ENCODE results near the gene EXOC3L4. TPM values are rescaled to one million over a fixed set of nuclear protein-coding genes. Genes with fewer than 3 reads are reported as not detected.

EXOC3L4 gene
- total and polyA plus RNA-seq, 2 experiments from 2014 or later, result not detected

DNA sequence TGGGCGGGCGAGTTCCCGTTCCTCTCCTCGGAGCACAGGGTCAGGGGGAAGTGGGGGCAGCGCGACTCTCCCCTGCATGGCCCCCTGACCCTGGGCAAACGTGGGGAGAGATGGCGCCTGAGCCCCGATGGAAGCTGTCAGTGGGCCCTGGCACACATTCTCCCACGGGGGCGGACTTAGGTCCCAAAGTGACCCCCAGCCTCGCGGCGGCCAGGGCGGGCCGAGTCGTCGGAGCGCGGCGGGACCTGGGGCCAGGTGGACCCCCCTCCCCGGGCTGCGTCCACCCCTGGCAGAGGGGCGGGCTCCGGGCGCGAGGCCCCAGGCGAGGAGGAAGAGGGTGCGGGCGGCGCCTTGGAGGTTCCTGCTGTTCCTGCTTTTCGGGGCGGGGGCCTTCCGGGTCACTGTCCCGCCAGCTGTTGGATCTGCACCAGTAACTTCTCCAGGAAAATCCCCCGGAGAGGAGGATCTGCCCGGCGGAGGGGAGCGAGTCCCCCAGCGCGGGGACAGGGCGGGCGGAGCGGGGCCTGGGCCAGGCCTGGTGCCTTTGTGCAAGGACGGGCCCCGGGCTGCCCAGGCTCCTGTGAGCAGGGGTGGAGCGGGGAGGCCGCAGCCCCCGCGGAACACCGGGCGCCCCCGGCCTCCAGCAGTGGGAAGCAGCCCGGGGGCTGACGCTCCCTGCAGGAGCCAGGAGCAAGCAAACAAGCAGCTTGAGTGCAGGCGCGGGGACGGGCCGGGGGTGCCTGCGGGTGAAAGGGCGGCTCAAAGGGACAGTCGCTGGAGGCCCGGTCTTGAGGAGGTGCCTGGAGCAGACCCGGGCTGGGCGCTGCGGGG, 44.0 kb downstream of the EXOC3L4 start:
- H2AFZ ChIP-seq, result no peak overlapping the region
- no peak overlapping the region for H3K9ac ChIP-seq
- in situ Hi-C loops (cut with MboI), result no loop called here

DNA sequence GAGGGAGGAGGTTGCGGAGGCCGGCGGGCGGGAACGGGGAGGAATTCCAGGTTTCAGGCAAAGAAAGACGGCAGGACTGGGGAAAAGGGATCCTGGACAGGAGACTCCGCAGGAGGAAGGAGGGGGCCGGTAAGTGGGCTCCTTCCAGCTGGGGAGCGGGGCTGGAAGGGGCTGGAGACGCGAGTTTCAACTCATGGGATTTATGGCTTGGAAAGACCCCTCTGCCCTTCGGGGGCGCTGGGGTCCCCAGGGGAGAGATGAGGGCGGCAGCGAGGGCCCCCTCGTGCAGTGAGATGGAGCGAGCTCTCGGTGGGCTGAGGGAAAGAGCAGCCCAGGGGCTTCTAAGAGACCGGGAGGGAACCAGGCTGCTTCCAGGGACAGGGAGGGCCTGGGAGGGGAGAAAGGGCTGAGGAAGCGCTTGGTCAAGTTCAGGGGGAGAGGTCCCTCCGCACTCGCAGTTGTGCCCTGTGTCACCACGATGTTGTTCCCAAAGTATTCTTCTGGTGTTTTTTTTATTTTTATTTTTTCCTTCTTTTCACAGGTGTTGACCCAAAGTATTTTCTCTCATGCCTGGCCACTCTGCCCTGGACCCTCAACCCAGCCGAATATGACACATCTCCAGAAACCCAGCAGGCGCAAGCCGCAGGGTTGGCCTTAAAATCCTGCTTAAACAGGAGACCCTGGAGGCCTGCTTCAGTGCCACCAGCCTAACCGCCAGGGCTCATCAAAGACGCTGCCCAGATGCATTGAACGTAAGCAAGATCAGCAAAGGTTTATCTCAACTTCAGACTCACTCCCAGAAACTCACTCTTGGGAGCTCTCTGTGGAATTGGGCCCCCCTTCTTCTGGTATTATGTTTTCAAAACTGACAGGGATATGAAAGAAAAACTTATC, 44.9 kb downstream of the EXOC3L4 start:
- Histone ChIP-seq H3K9ac (no peak overlapping the region), H3K27ac (no peak overlapping the region), H3K27me3 (replicated peaks; ENCODE audit: insufficient read depth) (no peaks in the 10 kb centered on the region), H2AFZ (no peak overlapping the region), H4K20me1 (ENCODE audit: insufficient read depth) (no peaks in the 10 kb centered on the region), H3K79me2 (ENCODE audit: insufficient read depth) (no peaks in the 10 kb centered on the region), H3K9me2 (ENCODE audit: insufficient read depth) (no peaks in the 10 kb centered on the region), H3K4me2 (ENCODE audit: unreplicated experiment) (no peak overlapping the region), H3K36me3 (ENCODE audit: low read depth) (no peaks in the 10 kb centered on the region), H3K9me3 (ENCODE audit: low read depth) (no peaks in the 10 kb centered on the region), H3K4me3 (no peak overlapping the region), H3K4me1 (ENCODE audit: insufficient read depth) (peaks cover 24% of the 10 kb centered on the region), H3F3A (ENCODE audit: insufficient read depth) (peaks cover 3% of the 10 kb centered on the region; the same call in 1 of the 2 replicates)
- DNase-seq, result no peak
- no peak for TF ChIP-seq EZH2 (IDR thresholded peaks at IDR 0.05; ENCODE audit: insufficient read depth, poor library complexity, severe bottlenecking)
- no peak for TF ChIP-seq EZH2phosphoT487 (IDR thresholded peaks at IDR 0.05; ENCODE audit: insufficient read depth, low read depth)
- WGBS, 2 experiments (ENCODE audit: low coverage in 1 of 2, low lambda C conversion rate in 2 of 2, missing lambda C conversion rate in 2 of 2), result 68 to 78% methylated on average over 16 to 29 of the region's 29 CpGs
- in situ Hi-C loops (cut with MboI), result no loop called here

More for the DNA sequence above, 44.0 kb downstream of the EXOC3L4 start:
- no peak overlapping the region for H3K27ac ChIP-seq
- H3K27me3 ChIP-seq (replicated peaks; ENCODE audit: insufficient read depth), result no peaks in the 10 kb centered on the region
- no peaks in the 10 kb centered on the region for H3K79me2 ChIP-seq (ENCODE audit: insufficient read depth)
- no peak for DNase-seq
- H3K36me3 ChIP-seq (ENCODE audit: low read depth), result no peaks in the 10 kb centered on the region
- no peaks in the 10 kb centered on the region for H4K20me1 ChIP-seq (ENCODE audit: insufficient read depth)
- H3K4me3 ChIP-seq, result no peak overlapping the region
- H3K4me2 ChIP-seq (ENCODE audit: unreplicated experiment), result no peak overlapping the region
- H3K9me3 ChIP-seq (ENCODE audit: low read depth), result no peaks in the 10 kb centered on the region
- 40 to 44% methylated on average over 26 to 53 of the region's 66 CpGs for WGBS, 2 experiments (ENCODE audit: low coverage in 1 of 2, low lambda C conversion rate in 2 of 2, missing lambda C conversion rate in 2 of 2)
- H3F3A ChIP-seq (ENCODE audit: insufficient read depth), result no peaks in the 10 kb centered on the region
- peaks cover 17% of the 10 kb centered on the region for H3K4me1 ChIP-seq (ENCODE audit: insufficient read depth)
- H3K9me2 ChIP-seq (ENCODE audit: insufficient read depth), result no peaks in the 10 kb centered on the region
- TF ChIP-seq EZH2phosphoT487 (IDR thresholded peaks at IDR 0.05; ENCODE audit: insufficient read depth, low read depth) (no peak), EZH2 (IDR thresholded peaks at IDR 0.05; ENCODE audit: insufficient read depth, poor library complexity, severe bottlenecking) (no peak)

DNA sequence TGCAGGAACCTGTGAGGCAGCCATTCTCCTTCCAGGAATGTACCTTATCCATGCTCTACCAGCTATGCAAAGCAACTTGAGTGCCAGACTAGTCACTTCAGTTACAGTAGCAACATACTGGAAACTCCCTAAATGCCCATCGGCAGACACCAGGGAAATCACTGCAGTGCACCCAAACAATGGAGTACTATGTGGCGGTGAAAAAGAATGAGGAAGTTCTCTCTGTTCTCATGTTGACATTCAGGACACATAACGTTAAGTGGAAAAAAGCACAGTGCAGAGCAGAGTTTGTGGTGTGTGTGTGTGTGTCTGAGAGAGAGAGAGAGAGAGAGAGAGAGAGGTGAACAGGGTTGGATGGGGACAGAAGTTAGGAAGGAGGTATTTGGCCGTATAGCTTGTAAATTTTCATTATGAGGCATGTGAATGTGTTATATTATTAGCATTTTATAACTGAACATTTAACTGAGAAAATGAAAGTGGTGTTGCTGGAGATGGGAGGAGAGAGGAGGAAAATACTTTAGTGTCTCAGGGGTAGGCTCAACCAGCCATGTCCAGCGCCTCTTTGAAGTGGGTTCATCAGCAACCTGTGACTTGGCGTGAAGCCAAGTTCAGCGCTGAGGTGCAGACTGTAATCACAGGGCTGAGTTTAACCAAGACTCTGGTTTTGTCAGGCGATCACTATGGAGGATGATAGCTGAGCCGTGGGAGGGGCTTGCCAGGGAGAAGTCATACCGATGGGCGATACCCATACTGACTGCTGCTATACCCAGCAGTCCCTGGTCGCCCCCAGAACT, 46.0 kb downstream of the EXOC3L4 start:
- H3K9me2 ChIP-seq (ENCODE audit: insufficient read depth), result no peaks in the 10 kb centered on the region
- H3K4me3 ChIP-seq, result no peak overlapping the region
- no peak for TF ChIP-seq EZH2 (IDR thresholded peaks at IDR 0.05; ENCODE audit: insufficient read depth, poor library complexity, severe bottlenecking)
- TF ChIP-seq EZH2phosphoT487 (IDR thresholded peaks at IDR 0.05; ENCODE audit: insufficient read depth, low read depth), result no peak
- no peaks in the 10 kb centered on the region for H3K27me3 ChIP-seq (replicated peaks; ENCODE audit: insufficient read depth)
- in situ Hi-C loops (cut with MboI), result no loop called here
- no peaks in the 10 kb centered on the region for H3K9me3 ChIP-seq (ENCODE audit: low read depth)
- H3F3A ChIP-seq (ENCODE audit: insufficient read depth), result peaks cover 3% of the 10 kb centered on the region; the same call in 1 of the 2 replicates
- H3K27ac ChIP-seq, result no peak overlapping the region
- H4K20me1 ChIP-seq (ENCODE audit: insufficient read depth), result no peaks in the 10 kb centered on the region
- no peaks in the 10 kb centered on the region for H3K79me2 ChIP-seq (ENCODE audit: insufficient read depth)
- H3K4me1 ChIP-seq (ENCODE audit: insufficient read depth), result peaks cover 24% of the 10 kb centered on the region
- DNase-seq, result no peak
- H2AFZ ChIP-seq, result no peak overlapping the region
- no peak overlapping the region for H3K9ac ChIP-seq
- 53 to 54% methylated on average over 11 to 12 of the region's 12 CpGs for WGBS, 2 experiments (ENCODE audit: low coverage in 1 of 2, low lambda C conversion rate in 2 of 2, missing lambda C conversion rate in 2 of 2)
- no peaks in the 10 kb centered on the region for H3K36me3 ChIP-seq (ENCODE audit: low read depth)
- H3K4me2 ChIP-seq (ENCODE audit: unreplicated experiment), result no peak overlapping the region

All from GM23248 (cell line).